GM10248 (cell line): Measurements from ENCODE around the gene DEFB129.

Experiments used
- CTCF ChIA-PET: fragments of 300-600 bp; sonication (Branson Sonifier 250); formaldehyde crosslinking; extraction: SDS; loops from one replicate; lab custom pipeline; 2021; ENCODE audit warnings: antibody characterized with exemption; lab: Yijun Ruan, JAX
- POLR2A ChIA-PET: fragments of 350-650 bp; sonication (Branson Sonifier 250); formaldehyde crosslinking; extraction: SDS; loops from one replicate; lab custom pipeline; 2020; ENCODE audit warnings: antibody characterized with exemption; lab: Yijun Ruan, JAX
- DNase-seq: peaks from one replicate; pipeline ENCODE4 v3.0.0; 2012; ENCODE audit errors: extremely low spot score
- CTCF ChIP-seq: IDR thresholded peaks from 2 replicates; pipeline ENCODE4 v1.5.1; 2012; ENCODE audit warnings: mild to moderate bottlenecking, low read depth; ENCODE audit errors: extremely low read depth, missing control alignments, control extremely low read depth

The DEFB129 gene

GRCh38 chr20:273884-274283 lies 46.8 kb downstream of the DEFB129 start:
- CTCF ChIA-PET = interaction anchor here (1.2 kb wide), 1 partner anchor 56 kb away, joined by 4 read pairs; no protein-coding TSS in a partner anchor
- POLR2A ChIA-PET = no interaction called here
- no peak for DNase-seq
- no peak for TF ChIP-seq CTCF

GRCh38 chr20:275791-276190 lies 48.7 kb downstream of the DEFB129 start:
- POLR2A ChIA-PET = no interaction called here
- CTCF ChIA-PET = no interaction called here
- no peak for DNase-seq
- no peak for TF ChIP-seq CTCF

GRCh38 chr20:276620-277495 lies 49.8 kb downstream of the DEFB129 start:
- POLR2A ChIA-PET = no interaction called here
- CTCF ChIA-PET = interaction anchor here (1.7 to 3.0 kb wide), 2 partner anchors 8 to 10 kb away, joined by 5 to 11 read pairs; no protein-coding TSS in a partner anchor
- TF ChIP-seq CTCF = no peak

GRCh38 chr20:277496-277781 lies 50.4 kb downstream of the DEFB129 start:
- no peak for DNase-seq
- POLR2A ChIA-PET = no interaction called here
- CTCF ChIA-PET = interaction anchor here (1.7 to 3.0 kb wide), 2 partner anchors 9 to 11 kb away, joined by 5 to 11 read pairs; no protein-coding TSS in a partner anchor
- TF ChIP-seq CTCF = no peak

More at GRCh38 chr20:276620-277495, 49.8 kb downstream of the DEFB129 start:
- DNase-seq = no peak

GRCh38 chr20:278181-278580 lies 51.1 kb downstream of the DEFB129 start:
- POLR2A ChIA-PET = no interaction called here
- CTCF ChIA-PET = interaction anchor here (1.7 to 3.0 kb wide), 2 partner anchors 9 to 12 kb away, joined by 5 to 11 read pairs; no protein-coding TSS in a partner anchor
- no peak for DNase-seq
- no peak for TF ChIP-seq CTCF

- no peak for TF ChIP-seq CTCF
- no peak for DNase-seq
- ChIA-PET CTCF (interaction anchor here (1.7 to 3.0 kb wide), 2 partner anchors 10 to 12 kb away, joined by 5 to 11 read pairs; no protein-coding TSS in a partner anchor), POLR2A (no interaction called here)
Measured at GRCh38 chr20:278607-279571, 51.8 kb downstream of the DEFB129 start.
